Epithelial cell of esophagus (primary cell): Measurements from ENCODE around the gene UIMC1.
A peak's percentile ranks its signal among the peaks of the same experiment; 100 is the strongest.

Experiments used
- DNase-seq: peaks from one replicate; pipeline ENCODE4 v3.0.0; 2010; ENCODE audit warnings: low read depth
- H3K4me3 ChIP-seq: 2 replicates; pipeline ENCODE4 v1.5.1; 2011; ENCODE audit warnings: mild to moderate bottlenecking, low read length, control low read depth
- CTCF ChIP-seq: IDR thresholded peaks from 2 replicates; pipeline ENCODE4 v1.5.1; 2011; ENCODE audit warnings: low read depth, mild to moderate bottlenecking, low read length, control low read depth, inconsistent platforms; ENCODE audit not compliant: insufficient read depth; ENCODE audit errors: missing control alignments

The UIMC1 gene

GRCh38 chr5:176935017-176935416, 71.6 kb downstream of the UIMC1 start:
- DNase-seq: no peak
- TF ChIP-seq CTCF: no peak
- no peak overlapping the region for H3K4me3 ChIP-seq

GRCh38 chr5:176934309-176934930, 72.2 kb downstream of the UIMC1 start:
- H3K4me3 ChIP-seq: no peak overlapping the region
- TF ChIP-seq CTCF: no peak
- DNase-seq: peak; percentile 49

GRCh38 chr5:176929654-176930053, 76.9 kb downstream of the UIMC1 start:
- TF ChIP-seq CTCF: no peak
- DNase-seq: no peak
- no peak overlapping the region for H3K4me3 ChIP-seq

GRCh38 chr5:176927562-176927961, 79.0 kb downstream of the UIMC1 start:
- DNase-seq: peak; percentile 56
- TF ChIP-seq CTCF: no peak
- no peak overlapping the region for H3K4me3 ChIP-seq

- TF ChIP-seq CTCF: no peak
- no peak for DNase-seq
- no peak overlapping the region for H3K4me3 ChIP-seq
Measured at GRCh38 chr5:176922817-176923216, 83.8 kb downstream of the UIMC1 start.

- no peak for TF ChIP-seq CTCF
- no peak for DNase-seq
- no peak overlapping the region for H3K4me3 ChIP-seq
Measured at GRCh38 chr5:176921714-176922113, 84.9 kb downstream of the UIMC1 start.

- no peak for DNase-seq
- no peak for TF ChIP-seq CTCF
- no peak overlapping the region for H3K4me3 ChIP-seq
Measured at GRCh38 chr5:176918613-176919012, 88.0 kb downstream of the UIMC1 start.
